Tibial nerve (tissue), 4 donors: Measurements from ENCODE around the gene GAS2. TPM values are rescaled to one million over a fixed set of nuclear protein-coding genes. Genes with fewer than 3 reads are reported as not detected.

Experiments used
- DNase-seq, 2 donors: peaks; one replicate each; pipeline ENCODE4 v3.0.0-alpha.2; 2019; ENCODE audit warnings: low spot score in 2 of 2
- H3K27ac ChIP-seq, 4 donors: fragments of 200-600 bp; sonication (generic) in 3 of 4; one replicate each; pipeline ENCODE4 v1.5.1; 2017 to 2019; ENCODE audit warnings: mild to moderate bottlenecking in 1 of 4
- H3K27me3 ChIP-seq, 2 donors: fragments of 200-600 bp; sonication (generic) in 1 of 2; one replicate each; pipeline versions ENCODE4 v1.5.1 to v1.6.0; 2017 to 2019
- H3K36me3 ChIP-seq, 3 donors: fragments of 200-600 bp; sonication (generic); one replicate each; pipeline ENCODE4 v1.5.1; 2018 to 2019
- H3K4me1 ChIP-seq, 4 donors: fragments of 200-600 bp; sonication (generic) in 3 of 4; one replicate each; pipeline ENCODE4 v1.5.1; 2017 to 2019
- H3K4me3 ChIP-seq, 4 donors: fragments of 200-600 bp; sonication (generic) in 3 of 4; one replicate each; pipeline ENCODE4 v1.5.1; 2017 to 2019; ENCODE audit warnings: mild to moderate bottlenecking in 1 of 4, moderate library complexity in 1 of 4
- H3K9me3 ChIP-seq, 4 donors: fragments of 200-600 bp; sonication (generic) in 3 of 4; one replicate each; pipeline ENCODE4 v1.5.1; 2017 to 2019
- CTCF ChIP-seq, 5 experiments: fragments of 200-600 bp in 3 of 5; fragments of 450-650 bp in 2 of 5; sonication (generic) in 3 of 5; IDR thresholded peaks; one replicate each; pipeline ENCODE4 v1.5.1; 2016 to 2019; ENCODE audit warnings: antibody characterized with exemption in 5 of 5, mild to moderate bottlenecking in 3 of 5, moderate library complexity in 2 of 5
- EP300 ChIP-seq, 2 donors: sonication (generic); formaldehyde crosslinking; IDR thresholded peaks; one replicate each; pipeline ENCODE4 v1.6.1; 2017; ENCODE audit warnings: antibody characterized with exemption in 2 of 2, mild to moderate bottlenecking in 1 of 2
- POLR2A ChIP-seq, 2 donors: fragments of 450-650 bp; IDR thresholded peaks; one replicate each; pipeline ENCODE4 v1.6.1; 2017; ENCODE audit warnings: antibody characterized with exemption in 2 of 2, mild to moderate bottlenecking in 2 of 2, moderate library complexity in 2 of 2
- WGBS, 2 donors: methylation state at CpG; one replicate each; pipeline ENCODE4 v1.1.5; 2018; 5-methylcytosine and 5-hydroxymethylcytosine counted together
- total RNA-seq, 4 donors: library from RNA; depleted of rRNA; stranded (reverse); fragments of >200 nt; gene quantifications; one replicate each; pipeline ENCODE4 v1.1.0, GENCODE V29; 2016

GAS2 gene
- total RNA-seq, 4 donors from 2014 or later = 9.3 to 41.5 (median 18.0) TPM

- no peaks in the 10 kb centered on the region for H3K9me3 ChIP-seq
- H3K4me3 ChIP-seq = no peak overlapping the region
- H3K27me3 ChIP-seq = no peaks in the 10 kb centered on the region
- TF ChIP-seq POLR2A (IDR thresholded peaks at IDR 0.05) (no peak), EP300 (IDR thresholded peaks at IDR 0.05) (no peak), CTCF (IDR thresholded peaks at IDR 0.05) (no peak)
- peak overlapping the region in 1 of 4 donors; percentile 91 for H3K27ac ChIP-seq
- no peak for DNase-seq
- 88 to 91% methylated on average over 14 of the region's 14 CpGs for WGBS, 2 donors
- no peaks in the 10 kb centered on the region for H3K36me3 ChIP-seq
- H3K4me1 ChIP-seq = peaks cover 0 to 32% (median 9%) of the 10 kb centered on the region in 4 donors
Measured at GRCh38 chr11:22626573-22627239, 39.7 kb upstream of the GAS2 start.

- TF ChIP-seq POLR2A (IDR thresholded peaks at IDR 0.05) = no peak
- no peak for TF ChIP-seq CTCF (IDR thresholded peaks at IDR 0.05)
- TF ChIP-seq EP300 (IDR thresholded peaks at IDR 0.05) = no peak
- no peak overlapping the region for H3K27ac ChIP-seq
- no peaks in the 10 kb centered on the region for H3K36me3 ChIP-seq
- no peaks in the 10 kb centered on the region for H3K9me3 ChIP-seq
- DNase-seq = no peak
- H3K4me1 ChIP-seq = peaks cover 0 to 32% (median 9%) of the 10 kb centered on the region in 4 donors
- 95 to 96% methylated on average over 6 of the region's 6 CpGs for WGBS, 2 donors
- H3K27me3 ChIP-seq = no peaks in the 10 kb centered on the region
- H3K4me3 ChIP-seq = no peak overlapping the region
Measured at GRCh38 chr11:22627421-22627820, 39.0 kb upstream of the GAS2 start.

- Histone ChIP-seq H3K9me3 (no peaks in the 10 kb centered on the region), H3K4me3 (no peak overlapping the region), H3K27me3 (no peaks in the 10 kb centered on the region), H3K36me3 (no peaks in the 10 kb centered on the region), H3K4me1 (peaks cover 0 to 6% (median 0%) of the 10 kb centered on the region in 4 donors), H3K27ac (no peak overlapping the region)
- no peak for TF ChIP-seq POLR2A (IDR thresholded peaks at IDR 0.05)
- no peak for TF ChIP-seq EP300 (IDR thresholded peaks at IDR 0.05)
- TF ChIP-seq CTCF (IDR thresholded peaks at IDR 0.05) = no peak
- no peak for DNase-seq
Measured at GRCh38 chr11:22633354-22633902, 33.0 kb upstream of the GAS2 start.

GRCh38 chr11:22634897-22635629 is 31.3 kb upstream of the GAS2 start:
- H3K27ac ChIP-seq = no peak overlapping the region
- no peaks in the 10 kb centered on the region for H3K27me3 ChIP-seq
- no peak for TF ChIP-seq CTCF (IDR thresholded peaks at IDR 0.05)
- TF ChIP-seq POLR2A (IDR thresholded peaks at IDR 0.05) = no peak
- 59% methylated on average over 3 of the region's 3 CpGs for WGBS, 2 donors
- no peaks in the 10 kb centered on the region for H3K9me3 ChIP-seq
- DNase-seq = no peak
- no peaks in the 10 kb centered on the region for H3K36me3 ChIP-seq
- no peak overlapping the region for H3K4me3 ChIP-seq
- H3K4me1 ChIP-seq = peaks cover 0 to 6% (median 0%) of the 10 kb centered on the region in 4 donors

GRCh38 chr11:22635689-22636088 is 30.7 kb upstream of the GAS2 start:
- no peak for DNase-seq
- 0% methylated on average over 1 of the region's 1 CpG for WGBS, 2 donors
- Histone ChIP-seq H3K27me3 (no peaks in the 10 kb centered on the region), H3K4me3 (no peak overlapping the region), H3K36me3 (no peaks in the 10 kb centered on the region), H3K9me3 (no peaks in the 10 kb centered on the region), H3K27ac (no peak overlapping the region), H3K4me1 (peaks cover 0 to 6% (median 0%) of the 10 kb centered on the region in 4 donors)
- TF ChIP-seq EP300 (IDR thresholded peaks at IDR 0.05) = no peak
- no peak for TF ChIP-seq CTCF (IDR thresholded peaks at IDR 0.05)
- no peak for TF ChIP-seq POLR2A (IDR thresholded peaks at IDR 0.05)
